ENCODE data around the gene ABR. TPM values are rescaled to one million over a fixed set of nuclear protein-coding genes. Genes with fewer than 3 reads are reported as not detected.

The ABR gene
- total RNA-seq, 1 experiment from 2014 or later: 172 TPM

DNA sequence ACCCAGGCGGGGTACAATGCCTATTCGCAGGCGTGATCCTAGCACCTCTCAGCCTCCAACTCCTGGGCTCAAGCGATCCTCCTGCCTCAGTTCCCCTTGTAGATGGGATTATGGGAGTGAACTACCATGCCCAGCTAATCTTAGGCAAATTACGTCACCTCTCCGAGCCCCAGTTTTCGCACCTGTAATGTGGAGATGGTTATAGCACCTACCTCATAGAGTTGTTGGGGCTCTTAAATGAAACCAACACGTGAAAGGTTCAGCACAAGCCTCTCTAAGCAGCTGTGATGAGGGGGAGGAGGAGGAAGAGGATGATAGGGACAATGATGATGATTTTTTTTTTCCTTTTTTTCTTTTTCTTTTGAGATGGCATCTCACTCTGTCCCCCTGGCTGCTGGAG lies 59.9 kb downstream of the ABR start:
- BruUV-seq (replicated peaks): no TSS peak
- Histone ChIP-seq H3K36me3 (ENCODE audit: control insufficient read depth, insufficient read depth, low read length) (no peaks in the 10 kb centered on the region), H3K9me3 (ENCODE audit: control insufficient read depth, insufficient read depth, low read depth, low read length) (no peaks in the 10 kb centered on the region), H3K4me1 (ENCODE audit: control insufficient read depth, insufficient read depth, low read length) (peaks cover 14% of the 10 kb centered on the region), H3K27me3 (ENCODE audit: control insufficient read depth, insufficient read depth, low read length) (no peaks in the 10 kb centered on the region), H3K4me3 (ENCODE audit: low read depth in 2 of 2, low read length in 2 of 2) (no peak overlapping the region), H3K27ac (ENCODE audit: low read length) (no peak overlapping the region)
- ChIA-PET CTCF (no interaction called here), POLR2A (no interaction called here)
- TF ChIP-seq SIN3A (IDR thresholded peaks at IDR 0.05; ENCODE audit: borderline replicate concordance, insufficient read depth, low read depth, low read length): no peak
- TF ChIP-seq CTCF (IDR thresholded peaks at IDR 0.05): no peak
- TF ChIP-seq TCF7L2 (IDR thresholded peaks at IDR 0.05; ENCODE audit: low read depth, low read length): no peak
- TF ChIP-seq POLR2AphosphoS5 (IDR thresholded peaks at IDR 0.05; ENCODE audit: low read depth, low read length): no peak
- no peak for TF ChIP-seq REST (IDR thresholded peaks at IDR 0.05; ENCODE audit: insufficient read depth in 1 of 2, low read depth in 2 of 2, low read length in 1 of 2)
- intact Hi-C loops (cut with micrococcal nuclease; ENCODE audit: unreplicated experiment): loop anchor here (5.0 kb wide), 1 partner anchor 67 kb away; no protein-coding TSS in a partner anchor
- DNase-seq (ENCODE audit: low read depth, low spot score) (no peak), ATAC-seq (no peak)
- in situ Hi-C loops (cut with HindIII; ENCODE audit: low pct_unique_long_range_greater_than_20kb, low sequenced_read_pairs): no loop called here

GRCh38 chr17:1116602-1117001 lies 63.2 kb downstream of the ABR start:
- H3K27me3 ChIP-seq (ENCODE audit: control insufficient read depth, insufficient read depth, low read length): no peaks in the 10 kb centered on the region
- peaks cover 37% of the 10 kb centered on the region for H3K4me1 ChIP-seq (ENCODE audit: control insufficient read depth, insufficient read depth, low read length)
- H3K4me3 ChIP-seq (ENCODE audit: low read depth in 2 of 2, low read length in 2 of 2): no peak overlapping the region
- BruUV-seq (replicated peaks): no TSS peak
- no peak for ATAC-seq
- no peaks in the 10 kb centered on the region for H3K36me3 ChIP-seq (ENCODE audit: control insufficient read depth, insufficient read depth, low read length)
- POLR2A ChIA-PET: no interaction called here
- in situ Hi-C loops (cut with HindIII; ENCODE audit: low pct_unique_long_range_greater_than_20kb, low sequenced_read_pairs): no loop called here
- no peak for DNase-seq (ENCODE audit: low read depth, low spot score)
- H3K27ac ChIP-seq (ENCODE audit: low read length): peak overlapping the region; percentile 91
- TF ChIP-seq POLR2AphosphoS5 (IDR thresholded peaks at IDR 0.05; ENCODE audit: low read depth, low read length) (no peak), TCF7L2 (IDR thresholded peaks at IDR 0.05; ENCODE audit: low read depth, low read length) (no peak), REST (IDR thresholded peaks at IDR 0.05; ENCODE audit: insufficient read depth in 1 of 2, low read depth in 2 of 2, low read length in 1 of 2) (no peak), SIN3A (IDR thresholded peaks at IDR 0.05; ENCODE audit: borderline replicate concordance, insufficient read depth, low read depth, low read length) (no peak), CTCF (IDR thresholded peaks at IDR 0.05) (no peak)
- H3K9me3 ChIP-seq (ENCODE audit: control insufficient read depth, insufficient read depth, low read depth, low read length): no peaks in the 10 kb centered on the region
- CTCF ChIA-PET: interaction anchor here (1.3 kb wide), 1 partner anchor 58 kb away, joined by 5 read pairs; no protein-coding TSS in a partner anchor
- intact Hi-C loops (cut with micrococcal nuclease; ENCODE audit: unreplicated experiment): no loop called here
